IPS-NIHi11 (cell line): Measurements from ENCODE around the gene SCUBE1.

Experiments
- DNase-seq: peaks from one replicate; pipeline ENCODE4 v3.0.0; 2012; ENCODE audit warnings: mixed read lengths, low spot score

Gene SCUBE1

DNA sequence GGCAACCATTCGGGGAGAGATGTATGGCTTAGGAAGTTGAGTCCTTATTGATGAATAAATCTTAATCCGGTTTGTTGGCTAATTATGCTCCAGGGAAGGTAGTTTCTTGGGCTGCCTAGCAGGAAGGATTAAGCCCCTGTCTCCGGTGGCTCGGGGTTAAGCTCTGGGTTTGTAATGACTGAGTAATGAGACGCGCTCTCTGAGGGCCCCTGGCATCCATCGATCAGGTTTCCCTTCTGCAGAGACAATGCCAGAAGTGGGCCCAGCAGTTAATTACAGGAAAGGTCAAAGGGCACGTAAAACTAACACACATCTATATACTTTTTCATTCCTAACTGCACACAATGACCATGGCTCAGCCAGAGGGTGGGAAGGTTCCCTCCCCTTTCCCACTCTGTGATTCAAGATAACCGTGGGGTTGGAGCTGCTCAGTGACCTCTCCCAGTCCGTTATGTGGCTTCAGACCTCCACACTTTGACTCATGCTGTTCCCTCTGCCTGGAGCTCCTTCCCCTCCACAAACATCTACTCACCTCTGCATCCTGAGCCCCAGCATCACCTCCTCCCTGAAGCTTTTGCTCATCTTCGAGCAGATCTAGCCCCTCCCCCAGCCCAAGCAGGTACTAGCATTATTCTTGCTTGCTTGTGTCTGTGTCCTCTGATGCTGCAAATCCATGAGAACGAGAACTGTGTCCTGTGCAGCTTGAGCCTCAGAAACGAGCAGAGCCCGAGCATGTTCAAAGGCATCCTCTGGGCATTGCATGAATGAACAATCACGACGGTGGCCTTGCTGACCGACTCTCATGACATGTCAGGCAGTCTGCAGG, 16.6 kb downstream of the SCUBE1 start:
- no peak for DNase-seq

DNA sequence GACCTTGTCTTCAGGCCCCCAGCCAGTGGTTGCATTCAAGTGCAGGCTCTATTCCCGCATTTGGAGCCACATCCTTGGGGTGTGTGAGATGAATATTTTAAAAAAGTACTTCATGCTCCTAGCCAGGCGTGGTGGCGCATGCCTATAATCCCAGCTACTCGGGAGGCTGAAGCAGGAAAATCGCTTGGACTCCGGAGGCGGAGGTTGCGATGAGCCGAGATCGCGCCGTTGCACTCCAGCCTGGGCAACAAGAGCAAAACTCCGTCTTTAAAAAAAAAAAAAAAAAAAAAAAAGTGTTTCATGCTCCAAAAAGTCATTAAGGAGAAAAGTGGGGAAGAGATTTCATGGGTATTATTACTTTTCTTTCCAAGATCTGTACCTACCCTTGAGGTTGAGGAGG, 18.0 kb downstream of the SCUBE1 start:
- DNase-seq: no peak

DNA sequence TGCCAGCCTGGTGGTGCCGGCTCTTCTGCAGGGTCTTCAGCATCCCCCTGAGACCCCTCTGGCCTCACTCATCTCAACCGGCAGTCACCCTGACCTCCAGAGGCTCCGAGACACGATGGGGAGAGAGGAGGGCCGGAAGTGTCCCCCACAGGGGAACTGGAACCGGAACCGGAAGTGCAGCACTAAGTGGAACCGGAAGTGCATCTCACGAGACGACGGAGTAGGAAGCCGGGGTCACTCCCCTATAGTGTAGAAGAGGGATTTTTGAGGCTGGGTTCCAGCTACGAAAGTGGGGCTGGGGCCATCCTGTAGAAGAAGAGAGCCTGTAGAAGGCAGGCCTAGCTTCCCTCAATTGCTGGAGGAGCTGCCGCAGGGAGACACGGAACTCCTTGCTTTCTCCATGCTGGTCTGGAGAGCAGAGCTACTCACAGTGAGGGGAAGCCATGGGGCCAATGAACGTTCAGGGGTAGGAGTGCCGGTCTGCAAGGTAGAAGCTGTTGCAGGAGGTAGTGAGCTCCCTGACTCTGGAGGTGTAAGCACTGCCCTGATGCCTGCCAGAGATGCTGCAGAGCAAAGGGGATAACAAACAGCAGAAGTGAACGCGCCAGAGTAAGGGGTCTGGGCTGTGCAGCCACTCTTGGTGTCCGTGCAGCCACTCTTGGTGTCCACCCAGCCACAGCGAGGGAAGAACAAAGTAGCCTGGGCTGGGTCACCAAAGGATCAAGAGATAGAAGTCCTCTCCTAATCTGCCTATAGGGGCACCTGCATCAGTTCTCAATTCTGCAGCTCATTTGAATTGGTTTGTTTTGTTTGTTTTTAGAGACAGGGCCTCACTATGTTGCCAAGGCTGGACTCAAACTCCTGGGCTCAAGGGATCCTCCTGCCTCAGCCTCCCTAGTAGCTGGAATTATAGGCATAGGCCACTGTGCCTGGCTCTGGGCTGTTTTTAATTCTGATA, 21.9 kb downstream of the SCUBE1 start:
- no peak for DNase-seq

DNA sequence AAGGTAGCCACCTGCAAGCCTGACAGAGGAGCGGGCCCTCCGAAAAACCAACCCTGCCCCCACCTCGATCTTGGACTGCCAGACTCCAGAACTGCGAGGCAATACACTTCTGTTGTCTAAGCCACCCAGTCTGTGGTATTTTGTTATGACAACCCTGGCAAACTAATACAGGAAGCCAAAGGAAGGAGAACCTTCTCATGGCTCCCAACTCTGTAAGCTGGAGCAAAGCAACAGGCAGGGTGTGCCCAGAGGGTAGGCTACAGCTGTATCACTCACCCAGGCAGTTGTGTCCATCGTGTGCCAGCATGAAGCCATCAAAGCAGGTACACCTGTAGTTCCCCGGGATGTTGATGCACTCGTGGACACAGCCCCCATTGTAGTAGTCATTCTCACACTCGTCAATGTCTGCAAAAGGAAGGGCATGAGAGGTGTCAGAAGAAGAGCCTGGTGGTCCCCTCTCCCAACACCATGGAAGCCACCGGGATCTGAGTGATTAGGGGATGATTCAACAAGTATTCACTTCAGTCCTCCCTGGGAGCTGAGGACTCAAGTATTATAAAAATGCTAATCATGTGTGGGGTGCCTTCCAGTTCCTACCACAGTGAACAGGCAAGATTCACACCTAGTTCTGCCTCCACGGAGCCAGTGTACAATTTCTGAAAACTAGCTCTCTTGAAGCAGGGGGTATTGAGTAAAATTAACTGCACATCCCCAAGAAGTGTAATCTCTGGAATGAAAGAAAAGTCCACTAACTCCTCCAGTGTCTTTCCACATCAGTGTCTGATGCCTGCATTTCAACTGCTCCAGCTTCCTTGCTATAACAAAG, 23.3 kb downstream of the SCUBE1 start:
- DNase-seq: no peak

DNA sequence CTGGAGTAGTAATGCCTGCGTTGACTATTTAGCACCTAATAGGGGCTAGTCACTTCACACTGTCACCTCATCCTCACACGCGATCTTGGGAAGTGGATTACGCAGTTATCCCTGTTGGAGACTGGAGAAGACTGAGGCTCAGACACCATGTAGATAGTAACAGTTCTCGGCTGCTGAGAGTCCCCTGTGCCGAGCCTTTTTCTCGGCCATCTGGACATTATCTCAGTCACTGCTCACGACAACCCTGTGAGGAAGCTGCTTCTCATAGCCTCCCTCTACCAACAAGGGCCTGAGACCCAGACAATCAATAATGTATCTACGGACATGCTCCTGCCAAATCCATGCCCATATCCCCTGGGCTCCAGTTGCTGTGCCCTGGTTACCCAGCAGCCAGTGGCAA, 25.9 kb downstream of the SCUBE1 start:
- DNase-seq: no peak

DNA sequence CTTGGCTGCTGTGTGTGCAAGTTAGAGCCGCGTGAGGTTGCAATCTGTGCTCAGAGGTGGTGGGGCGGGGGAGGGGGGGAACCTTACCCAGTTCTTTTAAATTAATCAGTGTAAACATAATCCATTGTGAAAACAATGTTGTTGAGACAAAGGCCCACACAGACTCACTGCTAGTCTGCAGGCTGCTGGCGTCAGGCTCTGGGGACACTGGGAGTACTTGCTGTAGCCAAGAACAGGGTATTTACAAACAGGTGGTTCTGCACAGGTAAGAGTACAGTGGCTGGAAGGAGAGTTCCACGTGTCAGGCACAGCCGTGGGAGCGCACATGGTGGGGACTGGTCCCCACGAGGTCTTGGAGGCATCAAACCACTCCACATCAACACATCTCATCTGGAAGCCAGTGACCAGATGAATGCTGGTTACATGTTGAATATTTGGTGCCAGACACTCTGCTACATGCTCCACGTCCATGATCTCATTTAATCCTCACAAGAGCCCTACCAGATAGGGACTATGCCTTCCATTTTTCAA, 27.4 kb downstream of the SCUBE1 start:
- no peak for DNase-seq

DNA sequence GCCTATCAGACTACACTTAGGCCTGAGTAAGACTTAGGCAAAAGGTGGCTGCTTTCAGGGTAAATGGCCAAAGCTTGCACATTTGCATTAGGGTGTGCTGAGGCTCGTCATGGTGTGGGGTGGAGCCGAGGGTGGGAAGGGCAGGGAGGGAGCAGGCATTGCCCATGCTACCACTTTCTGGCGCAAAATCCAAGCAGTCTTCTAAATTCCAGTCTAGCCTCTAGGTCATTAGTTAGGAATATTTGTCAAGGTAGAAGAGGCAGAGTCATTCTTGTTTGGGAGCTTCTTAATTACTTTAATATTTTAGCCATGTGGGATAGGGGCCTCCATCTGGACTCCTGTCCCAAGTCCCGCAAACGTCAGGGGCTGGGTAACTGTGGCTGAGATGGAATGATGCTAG, 28.6 kb downstream of the SCUBE1 start:
- DNase-seq: no peak

DNA sequence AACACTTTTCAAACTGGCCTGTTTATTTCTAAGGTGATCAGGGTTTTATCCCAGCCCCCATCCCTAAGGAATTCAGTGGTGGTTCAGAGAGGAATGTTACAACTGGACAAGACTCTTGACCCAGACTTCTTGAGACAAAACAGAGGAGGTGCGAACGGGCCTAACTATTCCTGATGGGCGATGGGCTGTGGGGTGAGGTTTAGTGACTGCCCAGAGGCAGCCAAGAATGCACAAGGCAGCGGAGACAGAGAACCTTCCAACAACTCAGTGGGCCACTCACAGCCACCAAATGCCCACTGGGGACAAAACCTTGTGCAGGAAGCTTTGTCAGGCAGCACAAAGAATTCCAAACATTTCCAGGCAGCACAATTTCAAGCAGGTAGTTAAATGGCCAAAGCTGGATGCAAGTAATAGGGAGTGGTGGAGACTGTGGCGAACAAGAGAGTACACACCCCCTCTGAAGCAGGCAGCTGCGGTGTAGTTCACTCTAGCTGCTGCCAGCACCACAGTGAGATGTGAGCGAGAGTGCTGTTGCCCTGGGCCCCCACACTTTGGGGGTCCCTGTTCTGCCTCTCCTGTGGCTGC, 29.2 kb downstream of the SCUBE1 start:
- DNase-seq: no peak

DNA sequence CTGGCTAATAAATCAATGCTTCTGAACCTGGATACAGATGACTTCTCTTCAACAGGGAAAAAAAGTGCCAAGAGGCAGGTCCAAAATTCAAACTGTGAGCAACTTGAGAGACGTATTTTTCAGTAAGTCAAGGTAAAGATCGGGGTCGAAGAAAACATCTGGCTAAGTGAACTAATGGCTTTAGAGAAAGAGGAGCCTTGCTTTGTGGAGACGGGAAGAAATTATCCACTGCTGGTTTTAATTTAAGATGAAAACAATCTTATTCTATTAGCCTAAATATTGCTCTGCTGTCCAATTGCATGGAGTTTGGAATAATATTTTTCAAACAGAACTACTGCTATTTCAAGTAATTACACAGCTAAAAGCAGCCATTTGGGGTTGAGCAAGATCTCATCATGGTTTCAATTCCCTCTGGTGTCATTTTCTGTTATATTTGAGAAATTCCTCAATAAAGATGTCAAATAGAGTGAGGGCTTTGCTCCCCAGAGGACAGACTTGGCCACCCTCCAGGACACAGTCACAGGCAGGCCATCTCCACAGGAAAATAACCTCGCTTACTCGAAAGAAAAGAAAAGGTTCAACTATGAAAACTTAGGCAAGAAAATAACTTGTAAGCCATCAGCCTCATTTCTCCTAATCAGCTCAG, 29.8 kb downstream of the SCUBE1 start:
- DNase-seq: no peak

DNA sequence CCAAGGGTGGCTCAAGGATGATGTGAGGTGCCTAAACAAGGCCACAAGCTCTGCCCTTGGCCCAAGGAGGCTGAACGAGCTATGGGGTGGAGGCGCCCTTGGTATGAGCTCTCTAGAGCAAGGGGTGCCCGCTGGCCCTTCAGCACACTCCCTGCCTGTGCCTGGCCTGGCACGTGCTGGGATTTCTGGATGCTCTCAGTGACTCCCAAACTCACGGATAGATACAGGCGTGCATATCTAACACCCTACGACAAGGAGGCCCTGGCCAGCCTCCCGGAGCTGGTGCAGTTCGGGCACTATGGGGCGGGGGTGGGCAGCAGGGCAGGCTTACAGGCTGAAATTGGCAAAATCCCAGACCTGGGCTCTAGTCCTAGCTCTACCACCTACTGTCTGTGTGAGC, 30.6 kb downstream of the SCUBE1 start:
- no peak for DNase-seq

DNA sequence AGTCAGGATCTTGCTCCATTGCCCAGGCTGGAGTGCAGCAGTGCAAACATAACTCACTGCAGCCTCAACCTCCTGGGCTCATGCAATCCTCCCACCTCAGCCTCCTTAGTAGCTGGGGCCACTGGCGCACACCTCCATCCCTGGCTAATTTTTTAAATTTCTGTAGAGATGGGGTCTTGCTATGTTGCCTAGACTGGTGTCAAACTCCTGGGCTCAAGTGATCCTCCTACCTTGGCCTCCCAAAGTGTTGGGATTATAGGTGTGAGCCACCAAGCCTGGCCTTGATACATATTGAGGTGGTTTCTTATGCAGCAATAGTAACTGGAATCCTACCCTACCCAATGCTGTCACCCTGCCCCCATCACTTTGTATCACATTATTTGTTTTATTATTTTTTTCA, 32.4 kb downstream of the SCUBE1 start:
- no peak for DNase-seq

DNA sequence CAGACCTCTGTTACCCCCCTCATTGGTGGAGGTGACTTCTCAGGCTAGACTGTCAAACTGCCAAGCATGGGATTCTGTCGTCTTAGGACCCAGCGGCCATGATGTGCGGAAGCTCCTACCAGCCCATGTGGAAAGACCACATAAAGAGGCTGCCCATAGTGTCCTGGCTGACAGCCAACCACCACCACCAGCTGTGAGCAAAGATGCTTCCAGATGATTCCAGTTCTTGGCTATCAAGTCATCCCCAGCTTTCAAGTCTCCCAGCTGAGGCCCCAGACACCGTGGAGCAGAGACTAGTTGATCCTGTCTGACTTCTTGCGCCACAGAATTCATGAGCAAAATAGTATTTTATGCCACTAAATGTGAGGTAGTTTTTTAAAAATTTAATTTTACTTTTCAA, 32.9 kb downstream of the SCUBE1 start:
- no peak for DNase-seq

DNA sequence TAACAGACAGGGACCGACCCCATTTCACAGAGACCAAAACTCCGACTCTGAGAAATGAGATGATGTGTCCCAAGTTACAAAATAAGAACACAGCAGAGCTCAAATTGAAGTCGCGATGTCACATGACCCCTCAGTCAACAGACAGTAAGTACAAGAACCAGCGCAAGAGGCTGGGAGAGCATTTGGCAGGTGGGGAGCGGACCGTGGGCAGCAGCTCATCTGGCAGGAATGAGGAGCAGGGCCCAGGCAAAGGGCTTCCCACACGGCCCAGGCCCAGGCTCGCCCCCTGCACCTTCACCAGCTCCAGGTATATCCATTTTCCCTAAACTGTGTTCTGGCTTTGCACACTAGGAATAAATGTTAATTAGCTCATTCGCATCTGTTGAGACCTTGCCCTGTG, 34.3 kb downstream of the SCUBE1 start:
- DNase-seq: no peak

DNA sequence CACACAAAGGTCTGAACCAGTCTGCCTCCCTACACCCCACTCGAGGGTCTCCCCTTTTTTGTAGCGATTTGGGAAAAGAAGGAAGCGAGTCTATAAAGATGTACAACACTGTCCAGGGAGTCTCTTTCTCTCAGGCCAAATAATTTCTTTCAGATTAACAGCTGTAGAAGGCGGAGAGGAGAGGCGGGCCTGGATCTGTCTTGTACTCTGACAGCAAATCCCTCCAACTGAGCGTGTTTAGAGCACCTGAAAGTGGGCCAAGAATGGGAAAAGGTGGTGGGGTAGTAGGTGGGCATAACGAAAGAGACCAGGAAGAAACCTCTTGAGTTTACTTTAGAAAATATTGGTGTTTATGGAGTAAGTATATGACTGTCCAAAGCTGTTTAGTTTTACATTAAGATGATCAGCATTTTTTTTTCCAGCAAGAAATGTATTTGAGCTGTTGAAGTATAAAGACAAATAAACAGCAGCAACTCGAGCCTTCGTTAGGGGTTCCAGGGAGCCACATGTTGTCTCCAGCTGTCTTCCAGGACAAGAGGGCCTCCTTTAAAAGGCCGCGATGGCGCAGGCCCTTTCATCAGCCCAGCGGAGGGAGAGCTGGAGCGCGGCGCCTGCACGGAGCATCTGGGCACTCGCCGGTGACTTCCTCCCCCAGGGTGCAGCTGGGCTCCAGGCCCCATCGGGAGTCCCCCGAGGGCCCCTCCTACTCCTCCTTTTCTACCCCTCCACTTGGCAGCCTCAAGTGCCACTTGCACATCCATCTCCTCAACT, 34.9 kb downstream of the SCUBE1 start:
- no peak for DNase-seq

DNA sequence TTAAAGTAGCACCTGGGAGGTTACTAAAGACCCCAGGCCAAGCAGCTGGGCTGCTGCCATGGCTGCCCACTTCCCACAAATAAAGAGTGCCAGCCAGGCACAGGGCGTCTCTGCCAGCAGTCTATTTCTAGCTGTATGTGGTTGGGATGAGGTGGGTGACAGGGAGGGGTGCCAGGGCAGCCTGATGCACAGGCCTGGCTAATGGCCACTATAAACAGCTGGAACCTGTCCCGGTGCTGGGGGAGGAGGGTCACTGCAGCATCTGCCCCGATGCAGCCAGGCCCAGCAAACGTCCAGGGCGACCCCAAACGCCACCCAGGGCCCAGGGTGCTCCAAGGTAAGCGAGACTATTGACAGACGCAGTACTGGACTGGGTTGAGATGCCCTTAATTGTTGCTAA, 37.4 kb downstream of the SCUBE1 start:
- no peak for DNase-seq

DNA sequence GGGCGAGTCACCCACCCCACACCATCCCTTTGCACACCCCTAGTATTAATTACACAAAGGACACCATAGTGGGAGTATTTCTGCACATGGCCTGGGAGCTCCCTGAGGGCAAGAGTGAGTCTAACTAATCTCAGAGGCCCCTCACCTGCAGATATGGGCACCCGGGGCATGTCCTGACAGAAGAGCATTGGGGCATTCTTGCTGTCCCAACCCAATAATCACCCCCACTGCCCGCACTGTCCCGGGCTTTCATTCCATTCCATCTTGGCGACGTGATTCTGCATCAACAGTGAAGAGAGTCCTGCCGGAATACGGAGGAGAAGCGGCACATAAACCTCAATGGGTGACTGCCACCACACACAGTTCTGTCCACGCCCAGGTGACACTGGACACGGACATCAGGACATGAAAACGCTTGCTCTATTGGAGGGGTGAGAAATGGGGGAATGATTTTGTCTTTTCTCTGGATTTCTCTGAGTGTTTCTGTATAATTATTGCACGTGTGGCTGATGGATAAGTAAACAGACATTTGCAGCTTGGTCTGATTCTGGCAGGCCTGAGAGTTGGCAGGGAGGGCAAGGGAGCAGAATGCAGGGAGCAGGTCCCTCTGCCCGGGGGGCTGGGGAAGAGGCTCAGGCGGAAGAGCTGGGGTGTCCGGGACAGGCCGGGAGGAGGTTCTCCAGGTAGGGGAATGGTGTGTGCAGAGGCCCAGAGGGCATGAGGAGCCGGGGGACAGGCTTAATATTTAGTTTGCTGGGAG, 38.2 kb downstream of the SCUBE1 start:
- no peak for DNase-seq

DNA sequence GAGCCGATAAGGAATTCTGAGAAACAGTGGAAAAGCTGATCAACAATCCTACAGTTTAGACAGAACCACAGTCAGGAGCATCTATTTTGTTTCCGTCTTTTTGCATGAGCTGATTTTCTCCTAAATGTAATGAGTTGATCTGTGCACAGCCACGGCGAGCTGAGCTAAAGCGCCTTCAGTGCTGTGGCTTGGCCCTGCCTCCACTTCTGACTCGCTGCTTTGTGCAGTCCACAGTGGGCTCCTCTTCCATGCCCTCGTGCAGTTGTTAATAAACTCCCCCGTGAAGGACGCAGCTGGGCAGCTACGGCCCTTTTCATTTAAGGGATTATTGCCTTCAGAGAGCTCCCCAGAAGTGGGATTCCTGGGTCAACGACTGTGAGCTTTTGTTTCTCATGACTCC, 39.4 kb downstream of the SCUBE1 start:
- DNase-seq: no peak

DNA sequence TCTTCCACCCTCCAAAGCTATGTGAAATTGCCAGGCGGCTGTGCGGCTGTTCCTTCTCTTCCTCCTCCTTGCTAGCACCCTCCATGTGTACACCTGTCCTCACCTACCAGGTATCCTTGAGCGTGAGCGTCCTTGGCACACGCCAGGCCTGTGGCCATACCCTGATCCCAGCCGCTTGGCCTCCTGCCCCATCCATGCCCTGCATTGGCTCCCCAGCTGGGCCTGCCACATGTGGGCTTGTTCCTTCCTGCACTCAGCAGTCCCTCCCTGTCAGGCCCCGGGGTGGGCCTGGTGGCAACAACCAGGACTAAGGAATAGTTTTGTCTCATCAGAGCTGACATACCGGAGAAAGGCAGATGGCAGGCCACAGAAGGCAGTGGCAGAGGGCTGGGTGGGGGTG, 40.0 kb downstream of the SCUBE1 start:
- DNase-seq: no peak

DNA sequence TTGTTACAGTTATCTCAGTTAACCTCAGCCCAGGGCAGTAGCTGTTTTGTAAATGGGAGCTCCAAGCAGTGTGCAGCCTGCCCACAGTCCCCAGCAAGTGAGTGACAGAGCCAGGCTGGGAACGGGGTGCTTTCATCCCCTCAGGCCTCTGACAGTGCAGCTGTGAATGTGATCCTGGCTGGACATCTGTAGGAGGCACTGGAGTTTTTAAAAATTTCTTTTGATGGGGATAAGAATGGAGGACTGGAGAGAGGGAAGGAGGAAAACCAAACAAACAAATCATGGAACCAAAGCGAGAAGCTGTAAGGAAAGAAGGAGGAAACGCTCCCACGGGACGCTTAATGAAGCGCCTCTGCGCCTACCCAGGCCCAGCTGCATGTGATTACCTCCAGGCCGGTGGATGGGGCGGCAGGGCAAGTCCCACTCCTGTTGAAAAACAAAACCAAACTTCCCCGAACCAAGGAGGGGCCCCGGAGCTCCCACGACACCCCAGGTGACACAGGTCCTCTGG, 40.6 kb downstream of the SCUBE1 start:
- no peak for DNase-seq
